Measurements from ENCODE around the gene PFKFB4. TPM values are rescaled to one million over a fixed set of nuclear protein-coding genes. Genes with fewer than 3 reads are reported as not detected.
"Not testable (repeated sequence)": the region's sequence is repeated elsewhere in the genome, so short reads cannot be mapped to it uniquely, and the experiment has no call there.

The PFKFB4 gene
- total RNA-seq, 1 experiment from 2014 or later, result 12.3 TPM

DNA sequence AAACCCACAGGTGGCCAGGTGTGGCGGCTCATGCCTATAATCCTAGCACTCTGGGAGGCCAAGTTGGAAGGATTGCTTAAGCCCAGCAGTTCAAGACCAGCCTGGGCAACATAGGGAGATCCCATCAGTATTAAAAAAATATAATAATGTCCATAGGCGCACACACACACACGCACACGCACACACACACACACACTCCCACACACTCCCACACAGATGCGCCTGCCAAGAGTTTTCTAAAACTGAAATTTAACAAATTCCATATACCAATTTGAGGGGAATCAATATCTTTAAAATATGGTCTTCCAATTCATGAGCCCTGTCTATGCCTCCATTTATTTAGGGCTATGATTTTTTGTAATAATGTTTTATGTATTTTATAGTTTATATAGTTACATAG, 69.7 kb downstream of the PFKFB4 start:
- Histone ChIP-seq H3K56ac (ENCODE audit: insufficient read length, low read depth, low read length) (no peak overlapping the region), H3K23me2 (ENCODE audit: insufficient read length, low read depth, low read length, poor library complexity, severe bottlenecking) (no peaks in the 10 kb centered on the region), H3K23ac (ENCODE audit: insufficient read length, low read depth, low read length) (no peak overlapping the region), H2BK120ac (ENCODE audit: low read depth, low read length, poor library complexity, severe bottlenecking) (no peak overlapping the region), H3K14ac (ENCODE audit: insufficient read depth, low read length) (no peak overlapping the region), H3K9ac (ENCODE audit: extremely low read depth, insufficient read length, low read length) (no peak overlapping the region), H3K4me2 (ENCODE audit: insufficient read depth, insufficient read length, low read length) (no peak overlapping the region), H4K91ac (ENCODE audit: insufficient read length, low read depth, low read length) (no peak overlapping the region), H2AK5ac (ENCODE audit: insufficient read length, low read length) (no peak overlapping the region), H3K27ac (ENCODE audit: insufficient read length, low read depth, low read length) (no peak overlapping the region), H2BK15ac (ENCODE audit: low read depth, low read length) (no peak overlapping the region), H2AFZ (ENCODE audit: low read length) (no peak overlapping the region), H2BK20ac (ENCODE audit: low read depth, low read length, poor library complexity, severe bottlenecking) (no peak overlapping the region), H2BK12ac (ENCODE audit: insufficient read length, low read depth, low read length) (no peak overlapping the region), H3K4ac (ENCODE audit: low read depth, low read length) (no peak overlapping the region), H3T11ph (ENCODE audit: low read length) (no peak overlapping the region), H2BK5ac (ENCODE audit: insufficient read length, low read length) (no peak overlapping the region), H3K18ac (ENCODE audit: insufficient read length, low read depth, low read length) (no peak overlapping the region), H3K9me3 (ENCODE audit: control insufficient read depth, low read depth, low read length) (no peaks in the 10 kb centered on the region), H3K79me2 (ENCODE audit: insufficient read depth, low read length) (no peaks in the 10 kb centered on the region), H3K4me1 (ENCODE audit: insufficient read depth, low read length) (no peaks in the 10 kb centered on the region), H4K8ac (replicated peaks; ENCODE audit: insufficient read length, low read depth, low read length) (no peak overlapping the region), H4K5ac (ENCODE audit: insufficient read length, low read depth, low read length) (no peak overlapping the region), H3K27me3 (ENCODE audit: insufficient read depth, low read length) (no peaks in the 10 kb centered on the region), H3K79me1 (ENCODE audit: insufficient read depth, low read depth, low read length, poor library complexity, severe bottlenecking) (no peaks in the 10 kb centered on the region), H4K20me1 (ENCODE audit: control insufficient read depth, insufficient read depth, insufficient read length) (no peaks in the 10 kb centered on the region)
- Mint-ChIP-seq H3K27ac (no peak overlapping the region), H3K4me1 (peaks cover 14% of the 10 kb centered on the region in 2 experiments), H3K36me3 (ENCODE audit: insufficient read depth in 1 of 3, low read depth in 3 of 3) (peaks cover 2 to 12% (median 9%) of the 10 kb centered on the region in 3 experiments; a peak in 5 of 7 replicates), H3K27me3 (ENCODE audit: low read depth) (no peaks in the 10 kb centered on the region), H3K4me3 (no peak overlapping the region), H3K9me3 (no peaks in the 10 kb centered on the region; a peak in 1 of 5 replicates)
- no peak for DNase-seq
- TF ChIP-seq, protein P1, sequence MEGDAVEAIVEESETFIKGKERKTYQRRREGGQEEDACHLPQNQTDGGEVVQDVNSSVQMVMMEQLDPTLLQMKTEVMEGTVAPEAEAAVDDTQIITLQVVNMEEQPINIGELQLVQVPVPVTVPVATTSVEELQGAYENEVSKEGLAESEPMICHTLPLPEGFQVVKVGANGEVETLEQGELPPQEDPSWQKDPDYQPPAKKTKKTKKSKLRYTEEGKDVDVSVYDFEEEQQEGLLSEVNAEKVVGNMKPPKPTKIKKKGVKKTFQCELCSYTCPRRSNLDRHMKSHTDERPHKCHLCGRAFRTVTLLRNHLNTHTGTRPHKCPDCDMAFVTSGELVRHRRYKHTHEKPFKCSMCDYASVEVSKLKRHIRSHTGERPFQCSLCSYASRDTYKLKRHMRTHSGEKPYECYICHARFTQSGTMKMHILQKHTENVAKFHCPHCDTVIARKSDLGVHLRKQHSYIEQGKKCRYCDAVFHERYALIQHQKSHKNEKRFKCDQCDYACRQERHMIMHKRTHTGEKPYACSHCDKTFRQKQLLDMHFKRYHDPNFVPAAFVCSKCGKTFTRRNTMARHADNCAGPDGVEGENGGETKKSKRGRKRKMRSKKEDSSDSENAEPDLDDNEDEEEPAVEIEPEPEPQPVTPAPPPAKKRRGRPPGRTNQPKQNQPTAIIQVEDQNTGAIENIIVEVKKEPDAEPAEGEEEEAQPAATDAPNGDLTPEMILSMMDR (conservative IDR thresholded peaks at IDR 0.05), result no peak
- no CpG with 5 or more reads among the region's 5 CpGs for WGBS (ENCODE audit: extremely low coverage, insufficient read length, low lambda C conversion rate)

DNA sequence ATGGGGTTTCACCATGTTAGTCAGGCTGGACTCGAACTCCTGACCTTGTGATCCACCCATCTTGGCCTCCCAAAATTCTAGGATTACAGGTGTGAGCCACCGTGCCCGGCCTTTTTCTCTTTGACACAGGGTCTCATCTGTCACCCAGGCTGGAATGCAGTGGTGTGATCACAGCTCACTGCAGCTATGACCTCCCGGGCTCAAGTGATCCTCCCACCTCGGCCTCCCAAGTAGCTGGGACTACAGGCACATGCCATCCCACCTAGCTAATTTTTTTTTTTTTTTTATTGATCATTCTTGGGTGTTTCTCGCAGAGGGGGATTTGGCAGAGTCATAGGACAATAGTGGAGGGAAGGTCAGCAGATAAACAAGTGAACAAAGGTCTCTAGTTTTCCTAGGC, 73.8 kb downstream of the PFKFB4 start:
- H3K27ac Mint-ChIP-seq; H2BK12ac ChIP-seq (ENCODE audit: insufficient read length, low read depth, low read length); H3K18ac ChIP-seq (ENCODE audit: insufficient read length, low read depth, low read length); H2BK120ac ChIP-seq (ENCODE audit: low read depth, low read length, poor library complexity, severe bottlenecking); H3K79me1 ChIP-seq (ENCODE audit: insufficient read depth, low read depth, low read length, poor library complexity, severe bottlenecking); H2BK15ac ChIP-seq (ENCODE audit: low read depth, low read length); H3K9ac ChIP-seq (ENCODE audit: extremely low read depth, insufficient read length, low read length); H4K8ac ChIP-seq (replicated peaks; ENCODE audit: insufficient read length, low read depth, low read length); H3K9me3 Mint-ChIP-seq; H4K91ac ChIP-seq (ENCODE audit: insufficient read length, low read depth, low read length); DNase-seq; H4K20me1 ChIP-seq (ENCODE audit: control insufficient read depth, insufficient read depth, insufficient read length); H3K23ac ChIP-seq (ENCODE audit: insufficient read length, low read depth, low read length); H3K4me1 ChIP-seq (ENCODE audit: insufficient read depth, low read length); H3K79me2 ChIP-seq (ENCODE audit: insufficient read depth, low read length); H3K56ac ChIP-seq (ENCODE audit: insufficient read length, low read depth, low read length); H3K9me3 ChIP-seq (ENCODE audit: control insufficient read depth, low read depth, low read length); H2AK5ac ChIP-seq (ENCODE audit: insufficient read length, low read length); H4K5ac ChIP-seq (ENCODE audit: insufficient read length, low read depth, low read length); H3K4me3 Mint-ChIP-seq; H3K14ac ChIP-seq (ENCODE audit: insufficient read depth, low read length); H2BK5ac ChIP-seq (ENCODE audit: insufficient read length, low read length); H3K4ac ChIP-seq (ENCODE audit: low read depth, low read length); H3K27me3 Mint-ChIP-seq (ENCODE audit: low read depth); H2AFZ ChIP-seq (ENCODE audit: low read length); H3K27me3 ChIP-seq (ENCODE audit: insufficient read depth, low read length); H3K36me3 Mint-ChIP-seq (ENCODE audit: insufficient read depth in 1 of 3, low read depth in 3 of 3); H3K23me2 ChIP-seq (ENCODE audit: insufficient read length, low read depth, low read length, poor library complexity, severe bottlenecking); H3T11ph ChIP-seq (ENCODE audit: low read length); H3K27ac ChIP-seq (ENCODE audit: insufficient read length, low read depth, low read length); H2BK20ac ChIP-seq (ENCODE audit: low read depth, low read length, poor library complexity, severe bottlenecking); H3K4me2 ChIP-seq (ENCODE audit: insufficient read depth, insufficient read length, low read length): not testable (repeated sequence)
- no CpG with 5 or more reads among the region's 6 CpGs for WGBS (ENCODE audit: extremely low coverage, insufficient read length, low lambda C conversion rate)
- peaks cover 10 to 12% of the 10 kb centered on the region in 2 experiments for H3K4me1 Mint-ChIP-seq
